ENCODE data around the gene ADM2.

The ADM2 gene

DNA sequence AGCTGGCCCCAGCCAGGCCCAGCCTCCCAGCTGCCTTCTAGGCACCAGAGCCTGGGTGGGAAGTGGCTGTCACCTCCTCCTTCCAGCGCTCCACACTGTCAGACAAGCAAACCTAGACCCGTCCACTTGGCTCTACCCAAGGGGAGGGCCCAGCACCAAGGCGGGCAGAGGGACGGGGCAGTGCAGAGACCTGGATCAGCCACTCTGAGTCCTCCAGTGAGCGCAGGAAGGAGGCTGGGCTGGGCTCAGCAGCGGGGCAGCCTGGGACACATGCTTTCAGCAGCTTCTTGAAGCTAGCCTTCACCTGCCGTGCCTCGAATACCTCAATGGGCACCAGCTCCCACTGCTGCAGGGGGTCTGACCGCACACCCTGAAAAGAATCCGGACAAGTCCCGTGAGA is 25.3 kb upstream of the ADM2 start:
- Mint-ChIP-seq H3K27me3 (no peaks in the 10 kb centered on the region), H3K36me3 (ENCODE audit: low read depth) (peaks cover 91% of the 10 kb centered on the region), H3K4me3 (no peak overlapping the region), H3K27ac (peak overlapping the region; percentile 57), H3K4me1 (ENCODE audit: low read depth) (peaks cover 22% of the 10 kb centered on the region), H3K9me3 (no peaks in the 10 kb centered on the region)
- DNase-seq: no peak

DNA sequence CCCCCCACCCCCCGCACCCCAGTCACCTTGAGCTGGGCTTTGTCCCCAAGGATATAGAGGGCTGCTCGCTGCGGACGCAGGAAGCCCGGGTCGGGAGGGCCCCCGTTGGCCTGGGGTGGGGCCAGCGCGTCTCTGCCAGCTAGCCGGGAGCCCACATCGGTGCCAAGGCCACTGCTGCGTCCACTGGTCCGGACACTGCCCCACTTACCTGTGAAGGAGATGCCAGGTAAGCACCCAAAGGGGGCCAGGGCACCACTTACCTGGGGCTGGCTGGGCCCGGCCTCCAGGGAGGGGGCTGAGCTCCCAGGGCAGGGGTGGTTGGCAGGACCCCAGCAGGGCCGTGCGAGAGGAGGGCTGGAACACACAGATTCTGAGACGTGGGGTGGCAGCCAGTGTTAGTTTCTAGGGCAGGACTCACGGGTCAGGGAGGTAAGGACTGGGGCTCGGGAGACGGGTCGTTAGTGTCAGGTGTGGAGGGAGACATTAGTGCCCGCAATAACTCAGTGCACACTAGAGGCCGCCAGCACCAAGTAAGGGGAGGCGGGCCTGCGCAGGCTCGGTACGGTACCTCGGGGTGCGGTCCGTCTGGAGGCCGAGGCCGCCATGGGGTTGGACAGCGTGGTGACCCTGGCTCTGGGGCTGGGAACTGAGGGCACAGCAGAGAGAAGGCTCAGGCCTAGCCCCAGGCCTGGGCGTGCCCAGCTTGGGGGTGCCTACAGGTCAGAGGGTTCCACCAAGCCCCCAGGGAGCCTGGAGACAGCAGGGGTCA is 24.7 kb upstream of the ADM2 start:
- peaks cover 17% of the 10 kb centered on the region for H3K4me1 Mint-ChIP-seq (ENCODE audit: low read depth)
- H3K36me3 Mint-ChIP-seq (ENCODE audit: low read depth): peaks cover 91% of the 10 kb centered on the region
- no peak overlapping the region for H3K4me3 Mint-ChIP-seq
- DNase-seq: no peak
- no peaks in the 10 kb centered on the region for H3K9me3 Mint-ChIP-seq
- no peaks in the 10 kb centered on the region for H3K27me3 Mint-ChIP-seq
- H3K27ac Mint-ChIP-seq: peak overlapping the region; percentile 64

DNA sequence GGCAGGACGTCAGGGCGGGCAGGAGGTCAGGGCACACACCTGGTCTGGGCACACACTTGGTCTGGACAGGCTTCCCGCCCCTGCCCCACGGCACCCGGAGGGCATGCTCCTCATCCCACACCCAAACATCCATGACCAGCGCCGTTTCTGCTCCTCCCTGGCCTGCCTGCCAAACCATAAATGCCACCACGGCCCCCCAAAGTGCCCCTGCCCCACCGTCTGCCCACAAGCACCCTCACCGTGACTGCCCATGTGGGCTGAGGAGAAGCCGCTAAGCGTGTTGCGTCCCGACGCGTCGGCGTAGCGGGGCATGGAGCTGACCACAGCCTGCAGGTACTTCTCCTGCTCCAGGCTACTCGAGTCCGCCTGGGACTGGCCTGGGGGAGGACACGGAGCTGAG is 22.3 kb upstream of the ADM2 start:
- no peak overlapping the region for H3K4me3 Mint-ChIP-seq
- peaks cover 91% of the 10 kb centered on the region for H3K36me3 Mint-ChIP-seq (ENCODE audit: low read depth)
- peaks cover 3% of the 10 kb centered on the region for H3K4me1 Mint-ChIP-seq (ENCODE audit: low read depth)
- no peak for DNase-seq
- no peaks in the 10 kb centered on the region for H3K9me3 Mint-ChIP-seq
- no peaks in the 10 kb centered on the region for H3K27me3 Mint-ChIP-seq
- peak overlapping the region; percentile 75 for H3K27ac Mint-ChIP-seq

DNA sequence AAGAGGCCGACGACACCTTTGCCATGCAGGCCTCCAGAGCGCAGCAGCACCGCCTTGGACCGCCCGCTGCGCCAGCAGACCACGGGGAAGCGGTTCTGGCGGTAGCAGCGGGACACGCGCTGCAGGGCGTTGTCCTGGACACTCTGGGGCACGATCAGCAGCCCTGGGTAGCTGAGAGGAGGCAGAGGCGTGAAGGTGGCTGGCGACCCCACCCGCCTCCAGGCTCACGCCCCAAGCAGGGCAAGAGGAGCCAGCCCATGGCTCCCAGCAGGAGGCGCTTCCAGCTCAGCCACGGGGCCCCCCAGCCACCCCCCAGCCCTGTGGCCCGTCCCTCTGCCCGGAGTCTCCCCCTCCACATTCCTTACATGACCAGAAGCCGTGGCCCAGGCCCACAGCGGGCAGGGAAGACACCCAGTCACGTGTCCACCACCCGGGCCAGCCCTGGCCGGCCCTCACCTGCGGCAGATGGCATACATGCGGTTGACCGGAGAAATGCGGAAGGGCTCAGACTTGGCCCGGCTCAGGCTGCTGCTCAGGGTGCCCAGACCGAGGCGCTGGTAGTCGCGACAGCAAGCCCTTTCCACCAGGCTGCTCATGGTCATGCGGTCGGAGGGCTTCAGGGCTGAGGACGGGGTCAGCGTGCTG is 21.7 kb upstream of the ADM2 start:
- no peak overlapping the region for H3K27ac Mint-ChIP-seq
- H3K9me3 Mint-ChIP-seq: no peaks in the 10 kb centered on the region
- H3K4me3 Mint-ChIP-seq: no peak overlapping the region
- no peaks in the 10 kb centered on the region for H3K27me3 Mint-ChIP-seq
- DNase-seq: no peak
- H3K36me3 Mint-ChIP-seq (ENCODE audit: low read depth): peaks cover 91% of the 10 kb centered on the region
- H3K4me1 Mint-ChIP-seq (ENCODE audit: low read depth): no peaks in the 10 kb centered on the region

DNA sequence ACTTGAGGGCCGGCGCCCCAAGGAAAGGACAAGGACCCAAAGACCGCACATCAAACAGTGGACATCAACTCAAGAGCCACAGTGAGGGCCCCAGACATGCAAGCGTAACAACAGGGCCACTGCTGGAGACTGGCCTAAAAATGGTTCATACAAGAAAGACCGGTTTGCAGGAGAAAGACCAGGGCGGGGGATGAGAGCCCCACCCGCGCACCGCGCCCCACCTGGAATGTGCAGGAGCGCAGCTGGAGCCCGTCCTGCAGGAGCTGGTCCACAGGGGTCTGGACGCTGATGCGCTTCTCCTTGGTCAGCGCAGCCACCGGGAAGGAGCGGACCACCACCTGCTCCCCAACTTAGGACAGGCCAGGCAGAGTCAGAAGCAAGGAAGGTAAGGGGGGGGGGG is 20.4 kb upstream of the ADM2 start:
- H3K4me3 Mint-ChIP-seq: no peak overlapping the region
- no peak for DNase-seq
- no peaks in the 10 kb centered on the region for H3K4me1 Mint-ChIP-seq (ENCODE audit: low read depth)
- H3K36me3 Mint-ChIP-seq (ENCODE audit: low read depth): peaks cover 92% of the 10 kb centered on the region
- H3K27me3 Mint-ChIP-seq: no peaks in the 10 kb centered on the region
- H3K27ac Mint-ChIP-seq: no peak overlapping the region
- H3K9me3 Mint-ChIP-seq: no peaks in the 10 kb centered on the region

DNA sequence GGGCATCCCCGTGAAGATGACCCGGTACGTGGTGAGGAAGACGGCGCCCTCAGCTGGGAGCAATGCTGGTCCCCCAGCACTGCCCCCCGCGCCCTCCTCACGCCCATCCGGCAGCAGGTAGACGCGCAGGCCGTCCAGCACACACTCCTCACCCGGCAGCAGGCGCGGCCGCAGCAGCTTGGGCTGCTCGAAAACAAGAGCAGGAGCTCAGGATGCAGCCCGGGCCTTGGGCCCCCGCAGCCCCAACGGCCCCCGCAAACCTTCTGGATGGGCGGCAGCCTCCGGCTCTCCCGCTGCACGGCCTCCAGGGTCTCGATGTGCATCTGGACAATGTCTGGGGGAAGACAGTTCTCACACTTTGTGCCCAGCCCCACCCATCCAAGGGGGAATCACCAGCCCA is 19.8 kb upstream of the ADM2 start:
- Mint-ChIP-seq H3K36me3 (ENCODE audit: low read depth) (peaks cover 94% of the 10 kb centered on the region), H3K27me3 (no peaks in the 10 kb centered on the region), H3K9me3 (no peaks in the 10 kb centered on the region), H3K4me1 (ENCODE audit: low read depth) (peaks cover 3% of the 10 kb centered on the region), H3K4me3 (no peak overlapping the region), H3K27ac (no peak overlapping the region)
- DNase-seq: no peak

DNA sequence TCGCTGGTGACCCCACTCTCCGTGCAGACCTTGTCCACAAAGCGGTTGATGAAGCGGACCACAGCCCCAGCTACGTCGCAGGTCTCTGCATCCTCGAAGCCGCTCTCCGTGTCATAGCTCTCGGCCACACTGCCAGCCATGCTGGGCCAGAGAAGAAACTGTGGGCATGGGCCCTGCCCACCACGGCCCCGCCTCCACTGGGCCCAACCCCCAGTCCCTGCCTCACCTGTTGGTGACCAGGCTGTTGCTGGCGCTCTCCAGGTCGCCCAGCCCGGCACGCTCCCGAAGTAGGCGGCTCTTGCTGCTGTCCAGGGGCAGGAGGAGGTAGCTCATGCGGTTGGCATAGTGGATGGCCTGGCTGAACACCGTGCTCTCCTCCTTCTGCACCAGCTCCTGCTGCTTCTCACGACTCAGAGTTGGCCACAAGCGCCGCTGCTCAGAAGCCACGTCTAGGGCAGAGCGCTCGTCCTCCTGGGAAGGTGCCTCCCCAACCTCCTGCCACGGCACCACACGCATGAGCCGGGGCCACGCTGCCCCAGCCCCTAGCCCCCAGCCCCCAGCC is 19.3 kb upstream of the ADM2 start:
- Mint-ChIP-seq H3K27ac (no peak overlapping the region), H3K4me3 (no peak overlapping the region), H3K4me1 (ENCODE audit: low read depth) (peaks cover 8% of the 10 kb centered on the region), H3K27me3 (no peaks in the 10 kb centered on the region), H3K9me3 (no peaks in the 10 kb centered on the region), H3K36me3 (ENCODE audit: low read depth) (peaks cover 94% of the 10 kb centered on the region)
- DNase-seq: no peak

DNA sequence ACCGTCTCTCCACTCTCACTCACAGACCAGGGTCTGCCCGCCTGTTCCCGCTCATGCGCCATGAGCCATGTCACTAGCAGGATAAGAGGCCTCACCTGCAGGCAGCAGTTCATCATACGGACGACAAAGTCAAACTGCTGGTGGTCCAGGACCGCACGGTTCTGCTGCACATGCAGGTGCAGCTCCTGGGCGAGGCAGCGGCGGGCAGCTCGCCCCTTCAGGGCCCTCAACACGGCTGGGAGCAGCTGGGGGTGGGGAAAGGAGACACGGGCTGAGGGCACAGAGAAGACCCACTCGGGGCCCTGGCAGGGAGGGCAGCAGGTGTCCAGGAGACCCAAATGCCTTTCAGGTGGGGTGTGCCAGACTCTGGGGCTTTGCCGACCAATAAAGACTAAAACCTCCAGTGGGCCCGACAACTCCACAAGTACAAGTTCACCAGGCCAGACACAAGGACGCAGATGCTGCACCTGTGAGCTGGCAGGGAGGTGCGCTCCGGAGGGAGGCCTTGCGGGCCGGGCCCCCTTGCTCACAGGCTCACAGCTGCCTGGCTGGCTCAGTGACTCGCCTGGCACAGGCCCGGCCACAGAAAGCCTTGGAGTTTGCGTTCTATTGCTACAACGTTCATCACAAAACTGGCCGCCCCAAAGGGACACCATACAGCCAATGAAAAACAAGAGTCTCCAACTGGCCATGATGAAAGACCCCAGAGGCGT is 18.0 kb upstream of the ADM2 start:
- Mint-ChIP-seq H3K27me3 (no peaks in the 10 kb centered on the region), H3K36me3 (ENCODE audit: low read depth) (peaks cover 91% of the 10 kb centered on the region), H3K27ac (peak overlapping the region; percentile 12), H3K9me3 (no peaks in the 10 kb centered on the region), H3K4me3 (no peak overlapping the region), H3K4me1 (ENCODE audit: low read depth) (peaks cover 16% of the 10 kb centered on the region)
- no peak for DNase-seq

DNA sequence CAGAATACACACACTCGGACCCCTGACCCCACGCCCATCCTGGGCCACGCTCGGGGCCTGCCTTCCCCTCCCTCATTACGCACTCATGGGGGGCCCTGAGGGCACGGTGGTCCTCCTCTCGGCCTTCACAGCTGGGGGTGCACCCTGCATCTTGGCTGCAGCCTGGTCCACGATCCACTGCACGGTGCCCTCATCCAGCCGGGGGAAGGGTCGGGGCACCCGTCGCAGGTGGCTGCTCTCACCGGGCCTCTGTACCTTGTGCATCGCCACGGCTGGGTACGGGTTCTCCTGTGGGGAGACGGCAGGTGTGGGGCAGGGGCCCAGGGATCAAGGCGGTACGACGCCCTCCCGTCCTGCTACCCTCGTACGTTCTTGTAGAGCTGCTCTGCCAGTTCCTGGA is 16.9 kb upstream of the ADM2 start:
- peaks cover 80% of the 10 kb centered on the region for H3K36me3 Mint-ChIP-seq (ENCODE audit: low read depth)
- H3K4me1 Mint-ChIP-seq (ENCODE audit: low read depth): peaks cover 27% of the 10 kb centered on the region
- DNase-seq: no peak
- no peak overlapping the region for H3K4me3 Mint-ChIP-seq
- no peaks in the 10 kb centered on the region for H3K27me3 Mint-ChIP-seq
- no peak overlapping the region for H3K27ac Mint-ChIP-seq
- H3K9me3 Mint-ChIP-seq: no peaks in the 10 kb centered on the region

DNA sequence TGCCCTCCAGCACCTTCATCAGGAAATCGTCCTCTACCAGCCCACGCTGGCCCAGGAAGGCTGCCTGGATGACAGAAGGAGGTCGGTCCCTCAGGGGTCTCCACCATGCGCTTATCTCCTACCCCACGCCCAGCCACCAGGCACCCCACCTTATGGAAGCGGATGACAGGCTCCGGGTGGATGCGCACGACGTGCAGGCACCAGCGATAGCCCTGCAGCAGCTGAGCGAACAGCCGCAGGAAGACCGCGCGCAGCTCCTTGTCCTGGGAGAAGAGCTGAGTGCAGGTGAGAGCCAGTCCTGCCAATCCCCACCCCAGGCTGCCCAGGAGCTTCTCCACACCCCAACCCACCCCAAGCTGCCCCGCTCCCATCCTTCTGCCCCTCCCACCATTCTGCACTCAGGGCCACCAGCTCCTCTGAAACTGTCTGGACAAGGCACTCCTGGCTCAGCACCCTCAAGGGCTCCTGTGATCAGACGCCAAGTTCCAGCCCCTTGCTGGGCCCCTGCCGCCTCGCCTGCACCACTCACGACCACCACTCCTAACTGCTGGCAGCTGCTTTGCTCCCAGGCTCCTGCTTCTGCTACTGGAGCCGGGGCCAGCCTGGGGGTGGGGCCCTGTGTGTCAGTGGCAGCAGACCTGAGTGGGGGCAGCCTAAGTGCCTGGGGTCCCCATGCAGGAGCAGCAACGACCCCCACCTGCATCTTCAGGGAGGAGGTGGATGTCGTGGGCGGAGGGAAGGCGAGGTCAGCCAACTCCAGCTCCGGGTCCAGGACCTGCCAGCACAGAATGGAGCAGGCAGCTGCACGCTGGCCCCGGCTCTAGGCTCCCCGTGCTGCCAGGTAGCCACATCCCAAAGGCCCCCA is 16.0 kb upstream of the ADM2 start:
- H3K27ac Mint-ChIP-seq: no peak overlapping the region
- H3K4me1 Mint-ChIP-seq (ENCODE audit: low read depth): peaks cover 34% of the 10 kb centered on the region
- no peak for DNase-seq
- no peak overlapping the region for H3K4me3 Mint-ChIP-seq
- H3K9me3 Mint-ChIP-seq: no peaks in the 10 kb centered on the region
- no peaks in the 10 kb centered on the region for H3K27me3 Mint-ChIP-seq
- H3K36me3 Mint-ChIP-seq (ENCODE audit: low read depth): peaks cover 73% of the 10 kb centered on the region

DNA sequence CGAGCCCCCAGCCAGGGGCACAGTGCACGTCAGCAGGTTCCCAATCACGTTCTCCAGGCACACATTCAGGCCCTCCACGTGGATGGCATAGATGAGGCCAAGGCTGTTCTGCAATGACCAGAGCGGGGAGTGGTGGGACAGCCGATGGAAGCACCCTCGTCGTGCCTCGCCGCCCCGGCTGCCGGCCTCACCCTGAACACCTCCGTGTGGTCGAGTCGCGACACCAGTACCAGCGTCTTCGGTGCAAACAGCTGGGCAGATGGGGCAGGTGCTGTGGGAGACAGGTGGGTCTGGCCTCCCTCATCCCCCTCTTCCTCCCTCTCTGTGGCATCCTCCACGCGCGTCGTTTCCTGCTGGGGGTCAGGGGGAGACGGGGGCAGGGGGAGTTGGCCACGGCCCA is 14.0 kb upstream of the ADM2 start:
- Mint-ChIP-seq H3K4me3 (no peak overlapping the region), H3K27me3 (no peaks in the 10 kb centered on the region), H3K9me3 (no peaks in the 10 kb centered on the region), H3K4me1 (ENCODE audit: low read depth) (peaks cover 55% of the 10 kb centered on the region), H3K36me3 (ENCODE audit: low read depth) (peaks cover 59% of the 10 kb centered on the region), H3K27ac (no peak overlapping the region)
- DNase-seq: no peak

DNA sequence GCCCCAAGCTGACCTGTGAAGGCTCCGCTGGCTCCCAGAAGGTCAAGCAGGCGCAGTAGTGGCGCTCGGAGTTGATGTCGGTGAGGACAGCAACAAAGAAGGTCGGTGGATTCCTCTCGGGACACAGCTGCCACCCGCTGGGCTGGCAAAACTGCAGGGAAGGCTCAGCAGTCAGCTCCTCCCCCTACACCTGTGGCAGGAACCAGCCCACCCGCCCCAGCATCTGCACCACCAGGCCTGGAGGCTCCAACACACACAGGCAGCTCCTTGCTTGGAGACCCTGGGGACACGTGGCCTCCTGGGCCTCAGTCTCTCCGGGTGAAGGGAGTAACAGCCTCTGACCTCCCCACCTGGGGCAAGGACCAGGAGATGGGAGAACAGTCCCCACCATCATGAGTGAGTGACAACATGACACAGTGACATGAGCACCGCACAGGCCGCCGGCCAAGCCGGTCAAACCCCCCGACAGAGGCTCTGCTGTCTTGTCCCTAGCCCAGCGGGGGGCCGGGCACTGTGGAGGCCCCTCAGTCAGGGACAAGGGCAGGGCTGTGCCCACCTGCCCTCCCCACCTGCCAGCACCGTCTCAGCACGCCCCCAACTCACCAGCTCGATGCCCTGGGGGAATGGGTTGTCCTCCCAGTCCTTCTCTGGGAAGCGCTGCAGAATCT is 13.4 kb upstream of the ADM2 start:
- Mint-ChIP-seq H3K36me3 (ENCODE audit: low read depth) (peaks cover 57% of the 10 kb centered on the region), H3K4me1 (ENCODE audit: low read depth) (peaks cover 61% of the 10 kb centered on the region), H3K27ac (peak overlapping the region; percentile 67), H3K27me3 (no peaks in the 10 kb centered on the region), H3K9me3 (no peaks in the 10 kb centered on the region), H3K4me3 (no peak overlapping the region)
- no peak for DNase-seq

DNA sequence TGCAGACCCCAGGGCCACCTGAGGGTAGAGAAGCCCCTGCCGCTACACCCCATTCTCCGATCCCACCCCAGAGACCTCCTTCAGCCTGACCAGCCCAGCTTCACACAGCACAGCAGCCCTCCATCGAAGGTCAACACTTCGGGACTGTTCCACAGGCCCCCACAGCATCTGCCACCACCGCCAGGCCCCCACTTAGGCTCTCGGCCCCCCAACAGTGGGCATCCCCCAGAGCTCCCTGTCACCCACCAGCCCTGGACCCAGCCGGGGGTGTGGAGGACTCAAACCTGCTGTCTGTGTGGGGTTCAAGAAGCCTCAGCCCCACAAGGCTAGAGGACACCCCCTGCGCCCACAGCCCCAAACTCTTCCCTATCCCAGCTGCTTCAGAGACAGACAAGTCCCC is 12.7 kb upstream of the ADM2 start:
- Mint-ChIP-seq H3K4me1 (ENCODE audit: low read depth) (peaks cover 68% of the 10 kb centered on the region), H3K9me3 (no peaks in the 10 kb centered on the region), H3K27ac (peak overlapping the region; percentile 94), H3K27me3 (no peaks in the 10 kb centered on the region), H3K4me3 (peak overlapping the region; percentile 96), H3K36me3 (ENCODE audit: low read depth) (peaks cover 55% of the 10 kb centered on the region)
- DNase-seq: no peak
